Duodenal mucosa (tissue), 2 donors: ENCODE data around the gene SAC3D1.

Experiments
- H3K27ac ChIP-seq: one replicate; pipeline ENCODE4 v1.7.0; 2013; ENCODE audit warnings: low read depth, low read length
- H3K27me3 ChIP-seq, 2 donors: one replicate each; pipeline ENCODE4 v1.7.0; 2013; ENCODE audit warnings: low read length in 2 of 2, control low read depth in 1 of 2; ENCODE audit not compliant: insufficient read depth in 2 of 2, control insufficient read depth in 1 of 2
- H3K36me3 ChIP-seq, 2 donors: one replicate each; pipeline ENCODE4 v1.7.0; 2013; ENCODE audit warnings: low read length in 2 of 2, control low read depth in 1 of 2; ENCODE audit not compliant: insufficient read depth in 2 of 2, control insufficient read depth in 1 of 2
- H3K4me1 ChIP-seq, 2 donors: one replicate each; pipeline ENCODE4 v1.7.0; 2013; ENCODE audit warnings: low read length in 2 of 2, control low read depth in 1 of 2; ENCODE audit not compliant: insufficient read depth in 2 of 2, control insufficient read depth in 1 of 2
- H3K4me3 ChIP-seq, 2 donors: one replicate each; pipeline ENCODE4 v1.7.0; 2013; ENCODE audit warnings: low read length in 2 of 2, low read depth in 1 of 2
- H3K9ac ChIP-seq, 2 donors: one replicate each; pipeline ENCODE4 v1.7.0; 2013; ENCODE audit warnings: low read length in 2 of 2, low read depth in 1 of 2
- H3K9me3 ChIP-seq, 2 donors: one replicate each; pipeline ENCODE4 v1.7.0; 2013; ENCODE audit warnings: low read length in 2 of 2, control low read depth in 1 of 2; ENCODE audit not compliant: control insufficient read depth in 1 of 2

The SAC3D1 gene

DNA sequence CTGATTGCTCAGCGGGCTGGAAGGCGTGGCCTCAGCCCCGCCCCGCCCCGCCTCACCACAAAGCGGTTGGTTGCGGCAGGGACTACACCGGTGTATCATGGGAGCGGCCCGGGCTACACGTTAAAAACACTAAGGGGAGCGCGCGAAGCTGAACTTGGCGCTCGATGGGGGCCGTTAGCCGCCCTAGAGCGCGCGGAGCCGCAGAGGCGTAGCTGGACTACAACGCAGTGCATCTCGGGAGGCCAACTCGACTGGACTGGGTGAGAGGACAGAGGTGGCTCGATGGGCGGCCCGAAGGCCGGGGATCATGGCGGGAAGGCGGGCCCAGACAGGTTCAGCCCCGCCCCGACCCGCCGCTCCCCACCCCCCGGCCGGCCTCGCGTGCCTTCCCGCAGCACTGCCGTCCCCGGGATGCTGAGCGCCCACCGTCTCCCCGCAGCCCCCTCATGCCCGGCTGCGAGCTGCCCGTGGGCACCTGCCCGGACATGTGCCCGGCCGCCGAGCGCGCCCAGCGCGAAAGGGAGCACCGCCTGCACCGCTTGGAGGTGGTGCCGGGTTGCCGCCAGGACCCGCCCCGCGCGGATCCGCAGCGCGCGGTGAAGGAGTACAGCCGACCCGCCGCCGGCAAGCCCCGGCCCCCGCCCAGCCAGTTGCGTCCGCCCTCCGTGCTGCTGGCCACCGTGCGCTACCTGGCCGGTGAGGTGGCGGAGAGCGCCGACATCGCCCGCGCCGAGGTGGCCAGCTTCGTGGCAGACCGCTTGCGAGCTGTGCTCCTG is at the start of gene SAC3D1:
Gene SAC3D1, plus strand, starts transcription at position 364 of the 776 bp plus-strand sequence. Its CDS starts 83 bp downstream, at position 447.
- H3K4me1 ChIP-seq, result peaks cover 12 to 19% of the 10 kb centered on the region in 2 donors
- peak within 1 kb of the TSS; percentile 97 for H3K27ac ChIP-seq
- H3K4me3 ChIP-seq, result peak within 1 kb of the TSS; percentile 71 to 79
- no peaks in the 10 kb centered on the region for H3K27me3 ChIP-seq
- H3K9ac ChIP-seq, result peak within 1 kb of the TSS; percentile 46 to 66
- H3K36me3 ChIP-seq, result peaks cover 16 to 37% of the 10 kb centered on the region in 2 donors
- no peaks in the 10 kb centered on the region for H3K9me3 ChIP-seq

DNA sequence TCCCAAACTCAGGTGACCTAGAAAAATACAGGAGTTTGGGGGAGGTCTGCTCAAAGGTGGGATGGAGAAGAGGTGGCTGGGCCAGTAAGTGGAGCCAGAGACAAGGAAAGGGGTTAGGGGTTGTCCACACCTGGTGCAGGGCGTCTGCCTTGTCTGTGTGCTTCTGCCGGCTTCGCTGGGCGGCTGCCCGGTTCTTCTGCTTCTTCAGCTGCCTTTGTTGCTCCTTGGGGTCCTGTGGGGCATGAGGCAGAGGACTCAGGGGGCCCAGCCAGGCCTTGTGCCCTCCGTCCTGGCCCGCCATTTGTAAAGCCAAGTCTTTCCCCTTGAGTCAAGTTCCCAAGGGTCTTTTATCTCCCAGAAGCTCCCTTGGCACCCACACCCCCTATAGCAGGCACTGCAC is 46.7 kb upstream of the SAC3D1 start:
- Histone ChIP-seq H3K27me3 (no peaks in the 10 kb centered on the region), H3K4me3 (no peak overlapping the region), H3K9ac (no peak overlapping the region), H3K27ac (no peak overlapping the region), H3K36me3 (peaks cover 3% of the 10 kb centered on the region in 2 donors), H3K9me3 (no peaks in the 10 kb centered on the region), H3K4me1 (peaks cover 36 to 41% of the 10 kb centered on the region in 2 donors)

DNA sequence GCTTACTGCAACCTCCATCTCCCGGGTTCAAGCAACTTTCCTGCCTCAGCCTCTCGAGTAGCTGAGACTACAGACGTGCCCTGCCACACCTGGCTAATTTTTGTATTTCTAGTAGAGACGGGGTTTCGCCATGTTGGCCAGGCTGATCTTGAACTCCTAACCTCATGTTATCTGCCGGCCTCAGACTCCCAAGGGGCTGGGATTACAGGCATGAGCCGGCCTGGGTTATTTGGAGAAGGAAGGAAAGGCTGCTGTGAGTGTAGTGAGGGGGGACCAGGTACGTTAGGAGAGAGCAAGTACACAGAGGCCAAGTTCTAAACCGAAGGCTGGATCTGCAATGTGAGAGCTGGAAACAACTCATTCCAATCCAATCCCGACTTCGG is 44.7 kb upstream of the SAC3D1 start:
- peaks cover 3% of the 10 kb centered on the region in 2 donors for H3K36me3 ChIP-seq
- peak overlapping the region; percentile 49 for H3K27ac ChIP-seq
- H3K4me1 ChIP-seq, result peaks cover 33 to 37% of the 10 kb centered on the region in 2 donors
- H3K27me3 ChIP-seq, result no peaks in the 10 kb centered on the region
- peak overlapping the region; percentile 85 to 86 for H3K9ac ChIP-seq
- peak overlapping the region; percentile 80 to 89 for H3K4me3 ChIP-seq
- H3K9me3 ChIP-seq, result no peaks in the 10 kb centered on the region

DNA sequence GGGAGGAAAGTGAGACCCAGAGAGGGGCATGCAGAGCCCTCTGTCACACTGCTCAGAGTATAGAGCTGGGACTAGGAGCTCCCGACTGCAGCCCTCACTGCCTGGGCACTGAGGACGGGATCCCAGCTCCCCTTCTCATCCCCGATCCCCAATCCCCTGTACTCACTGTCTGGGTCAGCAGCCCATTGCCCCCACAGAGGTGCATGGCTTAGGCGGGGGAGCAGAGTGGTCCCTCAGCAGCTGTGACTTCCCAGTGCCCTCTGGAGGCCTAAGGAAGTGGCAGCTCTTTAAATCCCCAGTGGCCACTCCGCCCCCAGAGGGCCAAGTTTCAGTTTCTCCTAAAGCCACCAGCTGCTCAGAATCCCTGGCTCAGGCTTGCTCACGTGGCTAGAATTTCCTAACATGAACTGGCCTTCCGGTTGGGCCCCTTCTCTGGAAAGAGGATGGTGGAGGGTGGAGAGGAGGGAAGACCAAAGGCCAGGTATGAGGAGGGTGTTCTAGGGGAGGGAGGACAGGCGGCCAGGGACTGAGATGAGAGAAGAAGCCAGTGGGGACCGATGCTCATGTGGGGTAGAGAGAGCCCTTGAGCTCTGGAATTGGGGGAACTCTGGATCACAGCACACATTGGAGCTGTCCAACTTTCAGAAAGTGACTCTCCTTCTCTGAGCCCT is 44.2 kb upstream of the SAC3D1 start, which contains the start of gene BATF2:
Gene BATF2, minus strand, starts transcription at position 262 of the 671 bp plus-strand sequence. Its CDS starts 57 bp downstream, at position 205.
- Histone ChIP-seq H3K36me3 (peaks cover 3% of the 10 kb centered on the region in 2 donors), H3K4me3 (peak within 1 kb of the TSS; percentile 80 to 89), H3K9ac (peak within 1 kb of the TSS; percentile 85 to 86), H3K27ac (peak within 1 kb of the TSS; percentile 49), H3K4me1 (peaks cover 33 to 37% of the 10 kb centered on the region in 2 donors), H3K9me3 (no peaks in the 10 kb centered on the region), H3K27me3 (no peaks in the 10 kb centered on the region)

DNA sequence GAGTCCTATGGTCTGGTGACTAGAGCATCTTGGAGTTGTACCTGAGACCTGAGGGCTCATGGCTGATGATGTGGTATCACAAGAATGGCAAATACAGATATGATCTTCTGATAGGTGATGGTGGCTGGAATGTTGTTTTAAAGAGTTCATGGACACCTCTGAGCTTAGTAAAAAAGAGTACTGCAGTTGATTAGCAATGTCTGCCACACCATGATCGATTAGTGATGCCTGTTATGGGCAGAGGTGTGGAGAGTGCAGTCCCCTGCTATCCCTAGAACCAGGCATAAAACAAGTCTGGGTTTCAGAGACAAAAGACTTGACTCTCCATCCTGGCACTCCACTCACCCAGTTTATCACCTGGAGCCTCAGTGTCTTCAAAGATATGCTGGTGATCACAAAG is 42.9 kb upstream of the SAC3D1 start:
- Histone ChIP-seq H3K9ac (peak overlapping the region; percentile 58 to 60), H3K36me3 (peaks cover 3% of the 10 kb centered on the region in 2 donors), H3K27ac (peak overlapping the region; percentile 88), H3K27me3 (no peaks in the 10 kb centered on the region), H3K4me1 (peaks cover 33 to 40% of the 10 kb centered on the region in 2 donors), H3K9me3 (no peaks in the 10 kb centered on the region), H3K4me3 (peak overlapping the region; percentile 14 to 26)

DNA sequence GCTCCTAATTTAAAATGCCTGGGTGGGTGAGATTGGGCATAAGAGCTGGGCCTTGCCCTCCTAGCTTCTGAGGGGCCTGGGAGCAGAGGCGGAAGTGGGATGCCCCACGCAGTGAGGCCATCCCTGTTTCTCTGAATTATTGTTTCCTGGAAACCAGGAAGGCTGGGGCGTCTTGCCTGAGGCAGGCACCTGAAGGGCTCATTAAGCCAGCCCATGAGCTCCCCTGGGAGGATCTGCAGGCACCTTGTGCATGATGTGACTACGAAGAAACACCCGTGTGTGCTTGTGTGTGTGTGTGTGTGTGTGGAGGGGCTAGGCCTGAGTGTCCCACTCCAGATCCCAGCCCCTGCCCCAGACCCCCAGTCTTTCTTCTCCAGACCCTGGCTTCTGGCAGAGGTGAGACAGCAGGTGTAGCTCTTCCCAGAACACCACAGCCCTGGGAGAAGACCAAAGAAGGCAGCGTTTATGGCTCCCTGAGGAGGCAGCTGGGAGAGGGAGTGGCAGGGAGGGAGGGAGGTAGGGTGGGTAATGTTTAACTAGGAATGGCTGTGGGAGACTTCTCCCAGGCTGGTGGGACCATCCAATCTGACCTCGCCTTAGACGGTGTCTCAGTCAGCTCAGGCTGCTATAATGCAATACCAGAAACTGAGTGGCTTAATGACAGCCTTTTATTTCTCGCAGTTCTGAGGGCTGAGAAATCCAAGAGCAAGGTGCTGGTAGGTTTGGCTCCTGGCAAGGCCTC is 42.1 kb upstream of the SAC3D1 start:
- Histone ChIP-seq H3K4me3 (peak overlapping the region; percentile 14 to 53), H3K27ac (peak overlapping the region; percentile 88), H3K9me3 (no peaks in the 10 kb centered on the region)

DNA sequence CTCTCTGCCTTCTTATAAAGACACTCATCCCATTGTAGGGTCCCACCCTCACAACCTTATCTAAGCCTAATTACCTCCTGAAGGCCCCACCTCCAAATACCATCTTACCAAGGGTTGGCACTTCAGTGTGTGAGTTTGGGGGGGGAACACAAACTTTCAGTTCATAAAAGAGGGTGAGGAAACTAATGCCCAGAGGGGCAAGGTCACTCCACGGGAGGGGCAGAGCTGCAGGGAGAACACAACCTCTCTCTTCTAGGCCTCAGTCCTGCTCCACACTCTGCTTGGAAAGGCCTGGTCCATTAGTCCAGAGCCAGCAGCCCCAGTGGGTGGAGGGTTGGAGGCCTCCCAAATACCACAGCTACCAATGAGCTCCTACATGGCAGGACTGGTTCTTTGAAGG is 41.5 kb upstream of the SAC3D1 start:
- no peaks in the 10 kb centered on the region for H3K9me3 ChIP-seq
- H3K27ac ChIP-seq, result peak overlapping the region; percentile 47
- peaks cover 33 to 40% of the 10 kb centered on the region in 2 donors for H3K4me1 ChIP-seq
- no peaks in the 10 kb centered on the region for H3K36me3 ChIP-seq
- H3K27me3 ChIP-seq, result no peaks in the 10 kb centered on the region
- peak overlapping the region in 1 of 2 donors; percentile 18 for H3K4me3 ChIP-seq
- peak overlapping the region in 1 of 2 donors; percentile 60 for H3K9ac ChIP-seq

More for the DNA sequence above, 42.1 kb upstream of the SAC3D1 start:
- peaks cover 33 to 40% of the 10 kb centered on the region in 2 donors for H3K4me1 ChIP-seq
- no peaks in the 10 kb centered on the region for H3K27me3 ChIP-seq
- H3K36me3 ChIP-seq, result peaks cover 0 to 3% of the 10 kb centered on the region in 2 donors
- H3K9ac ChIP-seq, result peak overlapping the region; percentile 58 to 60

DNA sequence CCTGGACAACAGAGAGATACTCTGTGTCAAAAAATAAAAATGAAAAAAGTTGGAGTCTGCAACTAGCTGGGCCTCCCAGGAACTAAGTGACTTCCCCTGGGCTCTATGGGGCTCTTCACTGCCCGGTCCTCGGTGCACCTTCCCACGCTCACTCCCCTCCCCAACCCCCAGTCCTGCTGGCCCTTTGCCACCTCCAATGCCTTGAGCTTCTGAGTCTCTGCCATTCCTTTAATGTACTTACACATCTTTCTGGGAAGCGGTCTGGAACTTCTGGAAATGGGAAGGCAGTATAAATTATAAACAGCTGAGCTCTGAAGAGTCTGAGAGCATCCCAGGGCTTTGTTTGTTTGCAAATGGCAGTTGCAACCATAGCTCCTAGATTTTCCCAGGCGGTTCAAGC is 38.3 kb upstream of the SAC3D1 start:
- no peak overlapping the region for H3K27ac ChIP-seq
- H3K36me3 ChIP-seq, result no peaks in the 10 kb centered on the region
- peaks cover 17% of the 10 kb centered on the region in 2 donors for H3K4me1 ChIP-seq
- H3K9ac ChIP-seq, result no peak overlapping the region
- H3K4me3 ChIP-seq, result no peak overlapping the region
- no peaks in the 10 kb centered on the region for H3K27me3 ChIP-seq
- H3K9me3 ChIP-seq, result no peaks in the 10 kb centered on the region

DNA sequence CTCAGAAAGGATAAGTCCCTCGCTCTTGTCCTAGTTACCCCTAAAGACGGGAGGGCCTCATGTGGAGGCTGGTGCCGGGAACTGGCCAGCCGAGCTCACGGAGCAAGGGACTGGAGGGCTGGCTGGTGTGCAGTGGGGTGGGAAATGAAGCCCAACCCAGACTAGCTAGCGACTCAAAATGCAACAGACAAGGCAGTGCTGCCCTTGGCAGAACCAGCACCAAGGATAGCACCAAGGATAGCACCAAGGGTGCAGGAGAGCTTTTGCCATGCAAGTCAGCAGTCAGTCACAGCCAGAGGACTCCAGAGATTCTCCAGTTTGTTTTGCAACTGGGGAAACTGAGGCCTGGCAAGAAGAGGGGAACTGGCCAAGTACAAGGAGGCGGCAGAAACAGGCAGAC is 37.7 kb upstream of the SAC3D1 start:
- Histone ChIP-seq H3K4me3 (no peak overlapping the region), H3K27me3 (no peaks in the 10 kb centered on the region), H3K27ac (no peak overlapping the region), H3K36me3 (no peaks in the 10 kb centered on the region), H3K9me3 (no peaks in the 10 kb centered on the region), H3K4me1 (peaks cover 13 to 16% of the 10 kb centered on the region in 2 donors), H3K9ac (no peak overlapping the region)
